Measurements from ENCODE around the gene ZMYM4.
"Not testable (repeated sequence)": the region's sequence is repeated elsewhere in the genome, so short reads cannot be mapped to it uniquely, and the experiment has no call there.

ZMYM4 gene

GRCh38 chr1:35268282-35269200, at the start of gene ZMYM4:
Gene ZMYM4 (plus strand): TSS chr1:35268709. CDS start chr1:35269047, 338 bp downstream.
- peak; percentile 58 for DNase-seq

GRCh38 chr1:35220976-35221375, 47.5 kb upstream of the ZMYM4 start:
- DNase-seq, result no peak

GRCh38 chr1:35222322-35223083, 46.0 kb upstream of the ZMYM4 start:
- DNase-seq, result no peak

GRCh38 chr1:35223084-35223630, 45.4 kb upstream of the ZMYM4 start:
- DNase-seq, result no peak

- DNase-seq, result no peak
Observed at GRCh38 chr1:35226546-35226945, 42.0 kb upstream of the ZMYM4 start.

GRCh38 chr1:35229587-35230360, 38.7 kb upstream of the ZMYM4 start:
- no peak for DNase-seq

GRCh38 chr1:35231287-35231686, 37.2 kb upstream of the ZMYM4 start:
- no peak for DNase-seq

- not testable (repeated sequence) for DNase-seq
Observed at GRCh38 chr1:35236772-35237171, 31.7 kb upstream of the ZMYM4 start.

GRCh38 chr1:35243691-35244090, 24.8 kb upstream of the ZMYM4 start:
- DNase-seq, result no peak

- DNase-seq, result no peak
Observed at GRCh38 chr1:35247256-35247655, 21.3 kb upstream of the ZMYM4 start.

GRCh38 chr1:35253941-35254340, 14.6 kb upstream of the ZMYM4 start:
- DNase-seq, result no peak

- DNase-seq, result no peak
Observed at GRCh38 chr1:35255276-35255675, 13.2 kb upstream of the ZMYM4 start.

- DNase-seq, result no peak
Observed at GRCh38 chr1:35259561-35259960, 8.9 kb upstream of the ZMYM4 start.

GRCh38 chr1:35261412-35262120, 6.9 kb upstream of the ZMYM4 start:
- no peak for DNase-seq

- DNase-seq, result no peak
Observed at GRCh38 chr1:35264035-35264434, 4.5 kb upstream of the ZMYM4 start.

- DNase-seq, result no peak
Observed at GRCh38 chr1:35264871-35265270, 3.6 kb upstream of the ZMYM4 start.

GRCh38 chr1:35266306-35266705, 2.2 kb upstream of the ZMYM4 start:
- no peak for DNase-seq

- no peak for DNase-seq
Observed at GRCh38 chr1:35269201-35269988, 886 bp downstream of the ZMYM4 start.

GRCh38 chr1:35269989-35270289, 1.4 kb downstream of the ZMYM4 start:
- no peak for DNase-seq

GRCh38 chr1:35270836-35271235, 2.3 kb downstream of the ZMYM4 start:
- no peak for DNase-seq

GRCh38 chr1:35274197-35274596, 5.7 kb downstream of the ZMYM4 start:
- DNase-seq, result no peak

All from SIG-M5 (cell line).